Activated CD8-positive, alpha-beta memory T cell treated with anti-CD3 and anti-CD28 coated beads for 1 hour (primary cell): Measurements from ENCODE around the gene RHEBL1.

Experiments
- DNase-seq, 2 donors: peaks; one replicate each; pipeline ENCODE4 v3.0.0-alpha.2; 2020; ENCODE audit warnings: low read depth in 1 of 2; ENCODE audit errors: extremely low read depth in 1 of 2

RHEBL1 gene, protein sequence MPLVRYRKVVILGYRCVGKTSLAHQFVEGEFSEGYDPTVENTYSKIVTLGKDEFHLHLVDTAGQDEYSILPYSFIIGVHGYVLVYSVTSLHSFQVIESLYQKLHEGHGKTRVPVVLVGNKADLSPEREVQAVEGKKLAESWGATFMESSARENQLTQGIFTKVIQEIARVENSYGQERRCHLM

DNA sequence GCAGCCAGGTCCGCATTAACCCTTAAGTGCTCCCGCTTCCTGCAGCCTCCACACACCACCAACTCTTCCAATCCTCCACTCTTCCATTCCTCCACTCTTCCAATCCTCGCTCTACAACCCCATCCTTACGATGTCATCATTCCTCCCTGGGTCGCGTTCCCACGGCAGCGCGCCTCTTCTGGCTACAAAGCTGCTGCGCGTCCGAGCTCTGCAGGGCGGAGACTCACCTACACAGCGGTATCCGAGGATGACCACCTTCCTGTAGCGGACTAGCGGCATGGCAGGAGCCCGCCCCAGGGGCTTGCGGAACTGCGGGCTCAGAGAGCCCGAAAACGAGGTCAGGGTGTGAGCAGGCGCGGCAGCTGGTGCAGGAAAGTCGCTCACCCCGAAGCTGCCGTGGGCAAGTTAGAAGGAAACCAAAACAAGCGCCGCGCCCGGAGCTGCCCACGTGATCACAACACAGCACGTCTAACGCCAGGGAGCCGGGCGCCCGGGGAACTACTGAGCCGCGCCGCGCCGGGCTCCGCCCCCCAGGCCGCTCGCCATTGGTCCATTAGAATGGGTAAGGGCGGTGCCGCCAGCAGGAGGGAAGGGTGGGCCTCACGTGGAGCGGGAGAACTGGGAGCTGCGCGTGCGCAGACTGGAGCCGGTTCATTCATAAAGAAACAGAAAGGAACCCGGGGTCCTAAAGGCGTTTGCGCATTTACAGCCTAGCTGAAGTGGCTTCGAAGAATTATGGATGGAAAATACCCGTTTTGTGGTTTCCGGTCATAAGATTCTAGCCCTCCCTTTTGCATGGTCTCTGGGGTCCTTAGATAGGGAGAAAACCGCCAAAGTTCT, at the start of gene RHEBL1:
TSS of gene RHEBL1 (minus strand) at position 473 of the 840 bp plus-strand sequence. CDS start at position 279, 194 bp downstream.
- peak; percentile 96 for DNase-seq

DNA sequence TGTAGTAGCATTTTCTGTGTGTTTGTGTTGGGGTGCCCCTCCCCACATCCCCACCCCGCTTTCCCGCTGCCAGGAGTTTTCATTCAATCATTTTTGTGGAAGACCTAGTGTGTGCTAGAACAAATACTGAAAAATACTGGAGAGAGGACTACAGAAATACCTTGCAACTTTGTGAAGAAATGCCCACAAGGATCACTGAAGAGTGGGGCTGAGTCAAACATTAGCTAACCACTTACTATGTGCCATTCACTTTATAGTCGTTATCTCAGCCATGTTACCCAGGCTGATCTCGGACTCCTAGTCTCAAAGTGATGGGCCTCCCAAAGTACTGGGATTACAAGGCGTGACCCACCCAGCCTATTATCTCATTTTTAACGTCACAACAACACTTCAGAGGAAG, 41.4 kb upstream of the RHEBL1 start:
- DNase-seq: no peak

DNA sequence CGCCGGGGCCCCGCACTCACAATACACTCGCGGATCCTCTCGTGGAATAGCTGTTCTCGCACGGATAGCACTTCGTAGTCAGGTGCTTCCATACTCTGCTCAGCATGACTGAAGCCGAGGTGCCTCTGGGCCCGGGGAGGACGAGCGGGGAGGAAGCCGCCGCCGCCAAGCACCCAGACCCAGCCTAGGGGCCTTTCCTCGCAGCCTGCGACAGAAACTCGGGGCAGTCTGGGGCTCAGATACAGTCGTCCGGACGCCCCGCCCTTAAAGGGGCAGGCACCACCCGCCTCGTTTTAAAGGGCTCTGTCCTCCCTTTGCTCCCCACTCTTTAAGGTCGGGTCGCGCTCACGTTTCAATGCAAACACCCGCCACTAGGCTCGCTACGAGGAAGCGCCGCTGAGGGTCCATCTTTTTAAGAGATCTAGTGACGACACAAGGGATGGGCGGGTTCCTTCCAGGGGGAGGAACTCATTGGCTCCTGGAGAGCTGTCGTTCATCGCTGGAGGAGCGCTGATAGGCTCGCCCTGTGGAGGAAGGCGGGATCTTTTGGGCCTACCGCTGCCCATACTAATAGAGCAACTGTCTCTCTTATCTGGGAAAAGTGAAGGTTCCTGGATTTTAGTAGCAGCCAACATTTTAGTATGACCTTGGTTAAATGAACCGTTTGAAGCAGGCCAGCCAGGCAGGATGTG, 40.8 kb upstream of the RHEBL1 start, which contains the start of gene LMBR1L:
TSS of gene LMBR1L (minus strand) at position 384 of the 692 bp plus-strand sequence. CDS start at position 92, 292 bp downstream.
- peak; percentile 87 to 93 for DNase-seq

DNA sequence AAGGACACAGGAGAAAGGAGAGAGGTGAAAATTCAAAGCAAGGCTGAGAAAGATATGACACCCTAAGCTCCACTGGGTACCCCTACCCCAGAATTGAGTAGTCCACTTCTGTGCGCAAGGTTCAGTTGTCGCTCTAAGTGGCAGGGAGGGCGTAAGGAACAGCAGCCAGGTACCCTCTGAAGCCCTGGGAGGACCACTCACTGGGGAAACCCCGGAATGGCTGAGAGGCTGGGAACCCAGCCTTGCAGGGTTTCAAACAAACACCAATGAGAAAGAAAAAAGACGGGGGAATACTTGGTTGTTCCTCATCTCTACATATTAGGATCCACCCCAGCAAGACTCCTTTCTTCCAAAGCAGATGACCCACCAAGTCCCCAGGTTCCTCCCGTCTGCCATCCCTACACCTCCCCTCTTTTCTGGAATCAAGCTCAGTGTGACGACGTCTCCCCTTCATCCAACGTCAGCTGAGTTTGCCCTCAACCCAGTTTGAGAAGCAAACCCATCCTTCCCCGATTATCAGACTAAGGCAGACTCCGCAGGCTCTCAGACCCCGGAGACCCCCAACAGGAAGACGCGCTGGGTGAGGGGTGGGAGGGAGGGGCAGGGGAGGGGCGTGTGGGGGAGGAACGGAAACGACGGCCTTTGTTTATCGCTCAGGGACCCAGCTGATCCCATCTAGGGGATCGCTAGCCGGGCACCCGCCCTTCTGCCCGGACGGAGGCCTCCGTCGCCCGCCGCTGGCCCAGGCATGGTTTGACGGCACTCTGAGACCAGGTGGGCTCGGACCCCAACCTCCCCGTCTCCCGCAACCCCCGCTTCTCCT, 40.1 kb upstream of the RHEBL1 start:
- no peak for DNase-seq

DNA sequence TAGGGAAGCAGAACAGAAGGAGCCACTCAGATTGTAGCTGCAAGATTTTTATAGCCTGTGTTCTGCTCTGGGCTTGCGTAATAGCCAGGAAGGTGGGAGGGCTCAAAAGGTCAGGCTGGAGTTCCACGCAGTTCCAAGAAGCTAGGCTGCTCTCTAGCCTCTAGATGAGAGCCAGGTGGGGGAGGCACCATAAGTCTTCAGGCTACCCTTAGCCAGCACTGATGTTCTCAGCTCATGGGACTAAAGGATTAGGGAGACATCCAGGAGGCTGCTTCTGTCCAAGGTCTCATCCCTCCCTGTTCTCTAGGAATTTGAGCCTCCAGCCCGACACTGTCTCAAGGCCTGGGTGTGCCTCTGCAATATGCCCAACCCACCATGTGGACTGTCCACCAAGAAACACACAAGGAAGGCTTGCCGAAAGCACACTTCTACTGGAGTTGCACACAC, 39.2 kb upstream of the RHEBL1 start:
- DNase-seq: no peak

DNA sequence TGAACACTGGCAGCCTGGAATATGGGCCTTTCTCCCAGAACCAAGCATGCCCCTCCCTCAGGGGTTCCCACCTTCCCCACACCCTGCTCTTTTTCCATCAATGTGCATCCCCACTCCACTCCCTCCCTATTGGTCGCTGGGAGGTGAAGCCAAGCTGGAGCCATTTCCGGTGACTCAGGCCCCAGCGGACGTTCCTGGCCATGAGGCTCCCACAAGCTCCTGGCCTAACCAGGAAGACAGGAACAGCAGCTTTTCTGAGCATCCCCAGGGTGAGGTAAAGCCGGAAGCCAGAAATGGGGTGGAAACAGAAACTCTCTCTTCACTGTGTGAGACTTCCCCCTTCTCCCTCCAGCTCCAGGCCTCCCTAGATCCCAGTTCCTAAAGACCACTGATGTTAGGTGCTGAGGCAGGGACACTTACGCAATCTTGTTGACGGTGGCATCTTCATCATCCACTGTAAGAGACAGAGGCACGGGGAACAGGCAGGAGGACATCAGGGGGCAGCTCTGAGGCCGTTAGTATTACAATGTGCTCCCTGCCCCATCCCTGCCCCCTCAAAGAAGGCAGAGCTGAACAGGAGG, 35.8 kb upstream of the RHEBL1 start:
- DNase-seq: no peak

DNA sequence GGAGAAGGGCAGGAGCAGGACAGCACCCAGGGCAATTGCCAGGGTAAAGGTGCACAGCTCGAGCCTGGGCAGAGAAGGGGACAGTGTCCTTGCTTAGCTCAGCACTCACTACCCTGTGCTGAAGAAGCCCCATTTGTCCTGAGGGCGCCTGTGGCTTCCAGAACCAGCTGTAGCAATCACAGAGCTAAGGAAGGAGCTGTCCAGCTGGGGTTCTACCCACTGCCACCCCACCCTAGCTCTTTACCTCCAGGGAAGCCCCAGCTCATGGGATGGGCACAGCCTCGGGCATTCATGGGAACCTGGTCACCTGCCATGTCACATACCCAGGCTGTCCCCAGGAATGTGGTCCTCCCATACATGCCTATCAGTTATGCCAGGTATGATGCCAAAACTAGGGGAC, 35.0 kb upstream of the RHEBL1 start:
- no peak for DNase-seq

DNA sequence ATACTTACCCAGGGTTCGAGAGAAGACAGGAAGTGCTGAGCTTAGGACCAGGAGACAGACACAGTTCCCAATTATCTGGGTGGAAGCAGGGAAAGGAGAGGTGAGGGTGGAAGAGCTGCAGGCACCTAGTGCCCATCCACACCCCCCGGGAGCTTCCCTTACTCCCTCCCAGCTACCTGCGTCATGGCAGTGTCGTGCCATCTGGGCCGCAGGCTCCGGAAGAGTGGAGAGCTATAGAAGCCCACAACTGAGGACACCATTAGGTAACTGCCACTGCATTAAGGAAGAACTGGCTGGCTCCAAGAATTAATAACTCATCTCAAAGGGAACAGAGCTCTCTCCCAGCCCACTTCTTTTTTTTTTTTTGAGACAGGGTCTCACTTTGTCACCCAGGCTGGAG, 30.6 kb upstream of the RHEBL1 start:
- DNase-seq: no peak

DNA sequence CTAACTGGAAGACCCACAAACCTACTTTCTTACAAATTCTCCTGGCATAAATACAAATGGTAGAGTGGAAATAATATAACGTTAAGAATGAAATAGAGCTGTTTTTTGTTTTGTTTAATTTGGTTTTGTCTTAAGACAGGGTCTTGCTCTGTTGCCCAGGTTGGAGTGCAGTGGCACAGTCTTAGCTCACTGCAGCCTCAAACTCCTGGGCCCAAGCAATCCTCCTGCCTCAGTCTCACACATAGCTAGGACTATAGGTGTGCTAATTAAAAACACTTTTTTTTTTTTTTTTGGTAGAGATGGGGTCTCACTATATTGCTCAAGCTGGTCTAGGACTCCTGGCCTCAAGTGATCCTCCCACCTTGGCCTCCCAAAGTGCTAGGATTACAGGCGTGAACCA, 28.9 kb upstream of the RHEBL1 start:
- DNase-seq: no peak

DNA sequence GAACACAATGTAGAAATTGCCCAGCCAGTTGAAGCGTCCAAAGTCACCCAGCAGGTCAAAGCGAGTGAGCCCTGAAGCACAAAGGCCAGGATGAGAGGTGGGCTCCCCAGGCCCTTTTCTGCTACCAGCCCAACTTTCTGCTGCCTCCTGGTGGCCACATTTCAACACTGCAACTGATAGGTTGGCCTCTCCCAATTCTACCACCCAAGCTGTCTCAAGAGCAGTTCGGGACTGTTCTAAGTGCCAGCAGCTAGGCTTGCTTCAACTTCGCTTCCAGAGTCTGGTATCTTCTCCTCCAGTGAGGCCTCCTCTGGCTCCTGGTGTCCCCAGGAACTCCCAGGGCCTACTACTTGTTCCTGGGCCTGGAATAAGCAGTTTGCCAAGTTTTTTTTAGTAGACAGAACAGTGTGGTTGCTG, 28.3 kb upstream of the RHEBL1 start:
- peak in 1 of 2 donors; percentile 48 for DNase-seq

DNA sequence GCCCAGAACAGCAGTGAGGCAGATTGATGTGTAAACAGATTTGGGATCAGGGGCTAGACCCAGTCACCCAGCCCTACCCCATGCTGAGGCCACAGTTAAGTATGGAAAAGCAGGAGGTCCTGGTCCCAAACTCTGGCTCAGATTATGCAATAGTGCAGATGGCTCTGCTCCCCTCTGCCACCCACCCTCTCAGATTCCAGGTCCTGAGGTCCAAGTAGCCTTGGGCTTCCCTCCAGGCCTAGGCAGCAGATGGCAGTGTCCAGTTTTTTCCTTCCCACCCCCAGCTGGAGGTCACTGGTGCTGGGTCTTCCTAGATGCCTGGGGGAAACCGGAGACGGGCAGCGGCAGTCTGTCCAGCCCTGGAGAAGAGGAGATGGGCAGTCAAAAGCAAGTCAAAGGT, 27.6 kb upstream of the RHEBL1 start:
- DNase-seq: no peak

DNA sequence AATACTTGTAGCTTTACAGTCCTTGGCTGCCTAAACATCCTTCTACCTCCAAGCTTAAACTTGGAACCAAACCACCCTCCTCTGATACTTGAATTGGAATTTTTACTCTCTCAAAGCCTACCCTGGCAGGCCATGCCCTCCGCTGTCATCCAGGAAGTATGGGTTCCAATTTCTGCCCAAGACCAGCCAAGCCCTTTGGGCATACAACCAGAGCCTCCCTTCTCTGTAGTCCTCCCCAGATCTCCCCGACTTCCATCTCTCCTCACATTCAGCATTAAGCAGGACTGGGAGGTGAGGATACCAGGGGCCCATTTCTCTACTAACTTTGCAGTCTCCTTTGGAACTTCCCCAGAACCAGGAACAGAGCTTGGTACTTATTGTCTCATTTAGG, 25.2 kb upstream of the RHEBL1 start:
- no peak for DNase-seq

DNA sequence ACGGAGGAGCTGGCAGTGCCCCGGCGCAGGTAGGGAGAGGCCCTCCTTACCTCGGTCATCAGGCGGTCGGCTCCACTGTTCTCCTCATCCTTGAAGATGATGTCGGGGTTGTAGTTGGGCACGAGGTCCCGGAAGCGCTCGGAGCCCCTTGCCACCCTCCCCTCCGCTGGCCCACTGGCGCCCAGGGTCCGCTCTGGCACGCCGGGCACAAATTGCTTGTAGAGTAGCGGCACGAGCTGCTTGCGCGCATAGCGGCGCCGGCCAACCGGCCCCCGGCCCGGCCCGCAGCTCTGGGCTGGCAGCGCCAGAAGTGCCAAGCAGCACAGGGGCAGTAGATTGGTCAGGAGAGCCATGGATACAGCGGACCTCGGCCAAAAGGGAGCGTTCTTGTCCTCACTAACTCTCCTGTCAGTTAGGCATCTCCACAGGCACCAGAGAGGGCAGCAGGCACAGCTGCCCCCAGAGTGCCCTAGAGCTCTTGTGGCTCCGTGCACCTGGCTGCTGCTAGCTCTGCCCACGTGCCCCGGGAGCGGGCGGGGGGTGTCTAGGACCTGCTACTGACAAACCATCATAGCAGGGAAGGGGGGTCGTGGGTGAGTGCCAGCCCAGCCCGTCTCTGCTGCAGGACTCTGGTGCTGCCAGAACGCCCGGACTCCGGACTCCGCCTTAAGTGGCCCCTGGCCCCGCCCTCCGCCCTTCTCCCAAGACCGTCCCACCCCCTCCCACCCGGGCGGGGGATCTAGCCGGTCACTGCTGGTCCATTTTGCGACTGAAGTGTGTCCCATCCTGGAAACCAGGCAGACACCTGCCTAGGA, 24.6 kb upstream of the RHEBL1 start, which contains the start of gene DHH:
TSS of gene DHH (minus strand) at position 642 of the 815 bp plus-strand sequence. CDS start at position 353, 289 bp downstream.
- no peak for DNase-seq

DNA sequence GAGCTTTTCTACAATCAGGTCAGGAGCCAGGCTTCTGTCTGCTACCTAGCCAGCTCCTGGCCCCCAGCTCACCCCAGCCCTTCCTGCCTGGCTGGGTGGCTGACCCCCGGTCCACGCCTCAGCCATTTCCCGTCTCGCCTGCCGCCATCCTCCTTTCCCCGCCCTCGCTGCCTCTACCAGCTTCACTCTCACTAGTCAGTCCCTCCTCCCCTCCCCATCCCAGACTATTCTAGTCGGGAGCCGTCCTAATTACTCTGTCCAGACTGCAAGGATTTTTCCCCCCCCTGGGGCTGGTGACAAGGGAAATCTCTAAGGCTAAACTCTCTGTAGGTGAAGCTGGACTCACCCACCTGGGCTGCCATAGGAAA, 24.0 kb upstream of the RHEBL1 start:
- DNase-seq: no peak

DNA sequence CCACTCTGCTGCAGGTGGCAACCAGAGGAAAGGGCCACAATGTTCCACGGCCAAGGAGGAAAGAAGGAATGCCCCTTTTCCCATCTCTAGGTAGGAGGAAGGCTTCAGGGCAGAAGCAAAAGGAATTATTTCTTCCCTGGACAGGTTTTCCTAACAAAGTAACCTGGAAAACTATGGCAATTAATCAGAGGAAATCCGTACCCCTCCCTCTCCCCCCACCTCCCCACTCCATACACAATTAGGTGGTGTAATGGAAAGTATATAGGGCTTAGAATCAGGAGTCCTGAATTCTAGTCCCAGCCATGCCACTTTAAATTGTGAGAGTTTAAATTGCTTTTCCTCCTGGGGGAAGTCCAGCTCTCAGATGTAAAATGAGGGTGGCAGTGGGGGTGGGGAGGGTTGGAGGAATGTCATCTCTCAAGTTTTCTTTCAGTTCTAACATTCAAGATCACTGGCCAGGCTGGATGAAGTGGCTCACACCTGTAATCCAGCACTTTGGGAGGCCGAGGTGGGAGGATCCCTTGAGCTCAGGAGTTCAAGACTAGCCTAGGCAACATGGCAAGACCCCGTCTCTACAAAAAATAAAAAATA, 23.1 kb upstream of the RHEBL1 start:
- DNase-seq: no peak

DNA sequence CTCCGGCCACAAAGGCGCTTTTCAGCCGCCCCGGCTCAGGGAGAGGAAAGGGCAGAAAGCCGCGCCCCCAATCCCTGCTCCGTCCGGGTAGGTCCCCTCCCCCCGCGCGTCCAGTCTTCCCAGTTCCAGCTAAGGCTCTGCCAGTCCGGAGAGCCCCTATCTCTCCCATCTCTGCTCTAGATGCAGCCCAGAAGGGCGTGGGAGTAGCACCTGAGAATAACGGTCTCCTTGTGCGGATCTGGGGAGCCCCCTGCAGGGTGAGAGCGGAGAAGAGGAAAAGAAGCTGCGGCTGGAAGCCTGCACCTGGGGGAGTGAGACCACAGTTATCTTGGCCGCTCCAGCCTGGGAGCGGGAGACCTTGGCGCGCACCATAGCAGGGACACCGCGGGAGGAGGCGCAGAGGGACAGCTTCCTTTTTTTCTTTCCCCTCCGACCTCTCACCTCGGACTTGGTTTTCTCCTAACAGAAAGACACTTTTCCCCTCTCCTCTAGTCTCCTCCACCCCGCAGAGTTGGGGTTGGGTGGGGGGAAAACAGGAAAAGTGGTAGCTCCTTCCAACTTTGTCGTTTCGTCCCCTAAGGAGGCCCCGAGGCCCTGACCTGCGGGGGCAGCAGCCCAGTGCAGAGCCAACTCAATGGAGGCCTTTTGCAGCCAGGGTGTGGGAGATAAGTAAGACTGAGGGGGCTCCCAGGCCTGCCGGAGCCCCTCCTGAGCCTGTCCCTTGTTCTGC, 22.5 kb upstream of the RHEBL1 start:
- peak in 1 of 2 donors; percentile 34 for DNase-seq

DNA sequence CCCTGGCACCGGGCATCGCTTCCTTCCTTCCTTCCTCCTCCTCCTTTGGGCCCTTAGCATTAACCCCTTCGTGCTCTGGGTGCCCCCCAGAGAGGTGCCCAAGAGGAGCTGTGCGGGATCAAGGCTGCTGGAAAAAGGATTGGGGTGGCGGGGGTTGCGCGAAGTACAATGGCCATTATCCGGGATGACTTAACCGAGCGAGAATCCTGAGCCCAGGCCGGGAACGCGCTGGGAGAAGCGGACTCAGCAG, 22.0 kb upstream of the RHEBL1 start:
- no peak for DNase-seq

DNA sequence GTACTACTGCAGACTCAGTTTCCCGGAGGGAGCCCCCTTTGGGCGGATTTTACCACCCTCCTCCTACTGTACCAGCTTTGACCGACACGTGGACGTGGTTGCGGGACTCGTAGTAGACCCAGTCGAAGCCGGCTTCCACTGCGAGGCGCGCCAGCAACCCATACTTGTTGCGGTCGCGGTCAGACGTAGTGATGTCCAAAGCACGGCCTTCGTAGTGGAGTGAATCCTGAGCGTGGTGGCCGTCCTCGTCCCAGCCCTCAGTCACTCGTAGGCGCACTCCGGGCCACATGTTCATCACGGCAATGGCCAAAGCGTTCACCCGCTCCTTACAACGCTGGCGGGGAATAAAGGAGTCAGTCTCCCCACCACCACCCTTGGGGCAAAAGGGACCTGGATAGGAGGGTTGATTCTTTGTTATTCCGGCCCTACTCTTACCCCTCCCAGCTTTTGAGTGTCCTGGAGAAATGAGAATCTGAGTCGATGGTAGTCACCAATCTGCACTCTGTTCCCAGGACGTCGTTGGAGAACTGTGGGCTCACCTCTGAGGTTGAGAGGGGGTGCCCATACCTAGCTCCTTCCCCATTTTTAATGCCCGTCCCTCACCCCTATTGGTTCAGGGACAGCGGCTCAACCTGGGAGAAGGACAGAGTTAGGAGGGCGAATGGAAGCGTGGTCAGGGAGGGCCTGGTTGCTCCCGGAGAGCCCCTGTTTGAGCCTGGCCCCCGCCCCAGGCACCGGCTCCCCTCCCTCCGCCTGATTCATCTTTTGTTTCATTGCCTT, 21.5 kb upstream of the RHEBL1 start:
- DNase-seq: no peak
